Transverse colon (tissue), 4 donors: ENCODE data around the gene TOB1. TPM values are rescaled to one million over a fixed set of nuclear protein-coding genes. Genes with fewer than 3 reads are reported as not detected.

Experiments used
- DNase-seq: peaks from one replicate; pipeline ENCODE4 v3.0.0-alpha.2; 2019
- H3K27ac ChIP-seq, 4 donors: fragments of 200-600 bp; sonication (generic); 2 replicates each; pipeline ENCODE4 v1.5.1; 2016 to 2018; ENCODE audit warnings: inconsistent platforms in 4 of 4
- H3K27me3 ChIP-seq: fragments of 200-600 bp; sonication (generic); 2 replicates; pipeline ENCODE4 v1.5.1; 2017; ENCODE audit warnings: inconsistent platforms
- H3K36me3 ChIP-seq, 4 donors: fragments of 200-600 bp; sonication (generic); 2 replicates each; pipeline ENCODE4 v1.5.1; 2017 to 2019; ENCODE audit warnings: inconsistent platforms in 4 of 4
- H3K4me1 ChIP-seq, 4 donors: fragments of 200-600 bp; sonication (generic); 2 replicates each; pipeline ENCODE4 v1.5.1; 2017 to 2020; ENCODE audit warnings: inconsistent platforms in 4 of 4
- H3K4me3 ChIP-seq, 4 donors: fragments of 200-600 bp; sonication (generic); 1 replicate in 1 of 4; 2 replicates in 3 of 4; pipeline versions ENCODE4 v1.5.1 to v1.6.1; 2017 to 2019; ENCODE audit warnings: inconsistent platforms in 4 of 4
- H3K9me3 ChIP-seq, 2 donors: fragments of 200-600 bp; sonication (generic); 2 replicates each; pipeline ENCODE4 v1.5.1; 2017 to 2019; ENCODE audit warnings: inconsistent platforms in 2 of 2
- EP300 ChIP-seq: sonication (generic); formaldehyde crosslinking; IDR thresholded peaks from one replicate; pipeline ENCODE4 v1.6.1; 2017; ENCODE audit warnings: antibody characterized with exemption, low read depth
- POLR2A ChIP-seq: fragments of 450-650 bp; IDR thresholded peaks from one replicate; pipeline ENCODE4 v1.6.1; 2016; ENCODE audit warnings: antibody characterized with exemption, mild to moderate bottlenecking, moderate library complexity
- POLR2AphosphoS5 ChIP-seq, 3 donors: sonication (generic); formaldehyde crosslinking; IDR thresholded peaks; one replicate each; pipeline ENCODE4 v1.6.1; 2016; ENCODE audit warnings: antibody characterized with exemption in 3 of 3
- WGBS, 2 donors: methylation state at CpG; one replicate each; pipeline ENCODE4 v1.1.5; 2018; ENCODE audit warnings: low coverage in 1 of 2; 5-methylcytosine and 5-hydroxymethylcytosine counted together
- in situ Hi-C, 4 donors: fragments of 200-750 bp; cut with MboI; loops; one replicate each; pipeline versions ENCODE4 v1.15.0 to v1.15.1; 2017; ENCODE audit warnings: low sequenced_read_pairs in 3 of 4, low pct_ligation_motif_present in 1 of 4, low pct_unique_long_range_greater_than_20kb in 1 of 4
- intact Hi-C: fragments of 100-400 bp; cut with DNase I; formaldehyde crosslinking; loops from one replicate; pipeline ENCODE4 v1.15.1; 2023; ENCODE audit warnings: low total_unique reads
- total RNA-seq, 4 donors: library from RNA; depleted of rRNA; stranded (reverse); fragments of >200 nt; gene quantifications; one replicate each; pipeline ENCODE4 v1.1.0, GENCODE V29; 2016
- TF ChIP-seq, protein P1 (sequence below), 5 experiments: fragments of 200-600 bp in 3 of 5; fragments of 450-650 bp in 2 of 5; sonication (generic) in 3 of 5; IDR thresholded peaks; 1 replicate in 2 of 5; 2 replicates in 3 of 5; pipeline ENCODE4 v1.5.1; 2016 to 2017; ENCODE audit warnings: antibody characterized with exemption in 5 of 5, inconsistent platforms in 3 of 5, mild to moderate bottlenecking in 2 of 5, moderate library complexity in 1 of 5

The TOB1 gene
- total RNA-seq, 4 donors from 2014 or later: 69.1 to 88.3 (median 75.5) TPM

DNA sequence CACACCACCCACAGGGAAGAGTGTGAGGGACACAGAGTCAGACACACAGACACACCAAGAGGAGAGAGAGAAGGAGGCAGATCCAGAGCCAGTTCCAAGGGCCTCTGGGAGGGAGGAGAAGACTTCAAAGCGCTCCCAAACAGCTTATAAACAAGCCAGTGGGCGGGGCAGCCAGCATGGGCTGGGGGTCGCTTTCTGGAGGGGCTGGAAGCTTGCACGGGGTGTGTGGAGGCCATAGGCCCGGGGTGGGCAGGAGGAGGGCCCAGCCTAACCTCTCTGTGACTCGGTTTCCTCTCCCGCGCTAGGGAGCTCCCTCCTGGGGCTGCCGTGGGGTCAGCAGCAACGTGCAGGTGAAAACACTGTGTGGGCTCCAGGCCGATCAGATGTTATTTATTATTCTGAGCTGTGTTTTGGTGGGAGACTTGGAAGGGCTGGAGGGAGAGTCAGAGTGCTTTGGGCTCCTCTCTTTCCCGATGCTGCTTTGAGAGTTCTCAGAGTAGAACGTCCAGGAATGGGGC lies 33.2 kb downstream of the TOB1 start:
- Histone ChIP-seq H3K9me3 (no peaks in the 10 kb centered on the region), H3K4me3 (no peak overlapping the region), H3K27me3 (peaks cover 24% of the 10 kb centered on the region), H3K36me3 (no peaks in the 10 kb centered on the region), H3K27ac (no peak overlapping the region), H3K4me1 (peaks cover 0 to 15% (median 13%) of the 10 kb centered on the region in 4 donors)
- 82% methylated on average over 13 of the region's 13 CpGs; no CpG with 5 or more reads in 1 of the 2 donors for WGBS, 2 donors
- no peak for DNase-seq
- in situ Hi-C loops: loop anchor here in 2 of 4 donors (10.0 to 25.0 kb wide), 2 partner anchors 288 to 296 kb away; partner anchors contain the start of genes SPATA20 (in 2 of the 2) and EPN3 (in 1 of the 2)
- intact Hi-C loops: no loop called here
- TF ChIP-seq EP300: no peak
- no peak for TF ChIP-seq POLR2AphosphoS5 (IDR thresholded peaks at IDR 0.05)
- TF ChIP-seq, protein P1, sequence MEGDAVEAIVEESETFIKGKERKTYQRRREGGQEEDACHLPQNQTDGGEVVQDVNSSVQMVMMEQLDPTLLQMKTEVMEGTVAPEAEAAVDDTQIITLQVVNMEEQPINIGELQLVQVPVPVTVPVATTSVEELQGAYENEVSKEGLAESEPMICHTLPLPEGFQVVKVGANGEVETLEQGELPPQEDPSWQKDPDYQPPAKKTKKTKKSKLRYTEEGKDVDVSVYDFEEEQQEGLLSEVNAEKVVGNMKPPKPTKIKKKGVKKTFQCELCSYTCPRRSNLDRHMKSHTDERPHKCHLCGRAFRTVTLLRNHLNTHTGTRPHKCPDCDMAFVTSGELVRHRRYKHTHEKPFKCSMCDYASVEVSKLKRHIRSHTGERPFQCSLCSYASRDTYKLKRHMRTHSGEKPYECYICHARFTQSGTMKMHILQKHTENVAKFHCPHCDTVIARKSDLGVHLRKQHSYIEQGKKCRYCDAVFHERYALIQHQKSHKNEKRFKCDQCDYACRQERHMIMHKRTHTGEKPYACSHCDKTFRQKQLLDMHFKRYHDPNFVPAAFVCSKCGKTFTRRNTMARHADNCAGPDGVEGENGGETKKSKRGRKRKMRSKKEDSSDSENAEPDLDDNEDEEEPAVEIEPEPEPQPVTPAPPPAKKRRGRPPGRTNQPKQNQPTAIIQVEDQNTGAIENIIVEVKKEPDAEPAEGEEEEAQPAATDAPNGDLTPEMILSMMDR (IDR thresholded peaks at IDR 0.05): no peak
- no peak for TF ChIP-seq POLR2A

DNA sequence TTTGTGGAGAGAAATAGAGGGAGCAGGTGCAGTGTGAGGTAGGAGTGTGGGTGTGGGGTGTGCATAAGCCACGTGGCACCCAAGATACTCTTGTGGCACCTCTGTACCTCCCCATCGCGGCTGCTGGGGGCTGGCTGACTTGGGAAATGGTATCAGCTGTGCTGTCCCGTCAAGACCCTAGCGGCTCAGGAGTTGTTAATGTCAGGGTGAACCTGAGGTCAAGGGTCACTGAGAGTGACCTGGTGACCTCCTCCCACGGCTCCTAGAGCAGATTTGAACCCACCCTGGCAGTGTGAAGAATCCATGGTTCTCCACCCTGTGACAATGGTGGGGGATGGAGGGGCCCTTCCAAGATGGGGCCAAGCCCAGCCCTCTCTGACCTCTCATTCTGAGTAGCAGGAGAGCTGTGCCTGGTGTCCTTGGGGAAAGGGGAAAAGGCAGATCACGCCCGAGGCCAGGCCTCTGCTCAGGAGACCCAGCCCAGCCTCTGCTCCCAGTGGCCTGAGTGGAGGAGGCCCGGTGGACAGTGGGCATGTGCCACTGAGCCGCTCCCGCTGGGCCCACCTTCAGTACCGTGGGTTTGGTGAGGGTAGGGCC lies 33.8 kb downstream of the TOB1 start:
- peaks cover 0 to 15% (median 13%) of the 10 kb centered on the region in 4 donors for H3K4me1 ChIP-seq
- no peak overlapping the region for H3K4me3 ChIP-seq
- in situ Hi-C loops (loop anchor here in 2 of 4 donors (10.0 to 25.0 kb wide), 2 partner anchors 288 to 295 kb away; partner anchors contain the start of genes SPATA20 (in 2 of the 2) and EPN3 (in 1 of the 2)), intact Hi-C loops (no loop called here)
- peaks cover 24% of the 10 kb centered on the region for H3K27me3 ChIP-seq
- TF ChIP-seq, protein P1 (IDR thresholded peaks at IDR 0.05): no peak
- no peak for TF ChIP-seq POLR2A
- no peak for TF ChIP-seq POLR2AphosphoS5 (IDR thresholded peaks at IDR 0.05)
- TF ChIP-seq EP300: no peak
- H3K36me3 ChIP-seq: no peaks in the 10 kb centered on the region
- no peaks in the 10 kb centered on the region for H3K9me3 ChIP-seq
- DNase-seq: no peak
- 85% methylated on average over 12 of the region's 12 CpGs; no CpG with 5 or more reads in 1 of the 2 donors for WGBS, 2 donors
- no peak overlapping the region for H3K27ac ChIP-seq

DNA sequence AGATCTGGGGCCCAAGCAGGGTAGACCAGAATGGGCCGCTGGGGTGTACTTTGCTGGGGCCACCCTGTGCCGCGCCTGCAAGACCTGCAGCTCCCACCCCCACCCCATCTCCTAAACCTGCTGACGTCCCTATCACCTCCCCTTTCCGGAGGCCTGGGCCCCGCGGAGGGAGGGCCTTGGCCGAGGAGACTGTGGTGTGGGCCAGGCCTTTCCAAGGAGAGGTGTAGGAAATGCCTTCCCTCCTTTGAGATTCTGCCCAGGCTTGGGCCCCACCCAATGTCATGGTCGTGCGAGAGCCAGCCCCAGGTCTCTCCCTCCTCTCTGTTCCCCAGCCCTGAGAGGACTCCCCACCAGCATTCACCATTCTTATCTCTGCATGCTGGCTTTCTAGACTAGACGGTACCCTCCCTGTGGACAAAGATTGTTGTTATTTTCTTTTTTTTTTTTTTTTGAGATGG lies 34.7 kb downstream of the TOB1 start:
- WGBS, 2 donors: 40 to 70% methylated on average over 3 to 10 of the region's 11 CpGs
- Histone ChIP-seq H3K4me3 (no peak overlapping the region), H3K4me1 (peaks cover 0 to 15% (median 13%) of the 10 kb centered on the region in 4 donors), H3K9me3 (no peaks in the 10 kb centered on the region), H3K27me3 (peaks cover 24% of the 10 kb centered on the region), H3K27ac (no peak overlapping the region), H3K36me3 (no peaks in the 10 kb centered on the region)
- in situ Hi-C loops (loop anchor here in 2 of 4 donors (10.0 to 25.0 kb wide), 2 partner anchors 287 to 294 kb away; partner anchors contain the start of genes SPATA20 (in 2 of the 2) and EPN3 (in 1 of the 2)), intact Hi-C loops (no loop called here)
- TF ChIP-seq, protein P1 (IDR thresholded peaks at IDR 0.05): no peak
- TF ChIP-seq POLR2AphosphoS5 (IDR thresholded peaks at IDR 0.05): no peak
- DNase-seq: no peak

DNA sequence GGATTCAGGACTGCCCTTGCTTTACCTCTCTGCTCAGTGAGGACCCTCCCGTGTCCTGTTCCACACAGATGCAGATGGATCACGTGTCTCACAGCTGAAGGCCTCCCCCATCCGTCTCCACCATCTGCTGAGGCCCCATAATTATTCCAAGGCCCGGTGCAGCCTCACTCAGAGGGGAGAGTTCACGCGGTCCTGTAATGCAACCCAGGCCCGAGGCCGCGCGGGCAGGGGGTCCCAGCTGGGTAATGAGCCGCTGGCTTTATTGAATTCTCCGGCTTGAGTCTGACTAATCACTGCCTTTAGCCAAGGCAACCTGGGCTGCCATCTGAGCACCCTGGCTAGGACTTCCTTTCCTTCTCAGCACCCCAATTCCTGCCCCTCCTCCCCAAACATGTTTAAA lies 35.2 kb downstream of the TOB1 start:
- Histone ChIP-seq H3K4me1 (peaks cover 0 to 15% (median 13%) of the 10 kb centered on the region in 4 donors), H3K27ac (no peak overlapping the region), H3K4me3 (no peak overlapping the region), H3K36me3 (no peaks in the 10 kb centered on the region), H3K27me3 (peaks cover 23% of the 10 kb centered on the region), H3K9me3 (no peaks in the 10 kb centered on the region)
- TF ChIP-seq, protein P1 (IDR thresholded peaks at IDR 0.05): no peak
- TF ChIP-seq EP300: no peak
- TF ChIP-seq POLR2AphosphoS5 (IDR thresholded peaks at IDR 0.05): no peak
- no peak for TF ChIP-seq POLR2A
- in situ Hi-C loops: loop anchor here in 2 of 4 donors (10.0 to 25.0 kb wide), 2 partner anchors 286 to 294 kb away; partner anchors contain the start of genes SPATA20 (in 2 of the 2) and EPN3 (in 1 of the 2)
- intact Hi-C loops: no loop called here
- DNase-seq: no peak
- WGBS, 2 donors: 89% methylated on average over 12 of the region's 12 CpGs; no CpG with 5 or more reads in 1 of the 2 donors
